Gastroesophageal sphincter (tissue), 4 donors: ENCODE data around the gene INAFM1. TPM values are rescaled to one million over a fixed set of nuclear protein-coding genes. Genes with fewer than 3 reads are reported as not detected.

Experiments
- ATAC-seq: fragments of 150-250 bp; one replicate; pipeline ENCODE4 v1.9.1; 2016; ENCODE audit warnings: mild to moderate bottlenecking, moderate library complexity
- H3K27ac ChIP-seq, 4 donors: fragments of 200-600 bp; sonication (generic) in 3 of 4; 1 replicate in 3 of 4; 2 replicates in 1 of 4; pipeline ENCODE4 v1.5.1; 2016 to 2019
- H3K27me3 ChIP-seq: fragments of 200-600 bp; sonication (generic); one replicate; pipeline ENCODE4 v1.5.1; 2019
- H3K36me3 ChIP-seq, 2 donors: fragments of 200-600 bp; sonication (generic); one replicate each; pipeline ENCODE4 v1.5.1; 2019; ENCODE audit warnings: control low read depth in 1 of 2
- H3K4me1 ChIP-seq, 3 donors: fragments of 200-600 bp; sonication (generic); 1 replicate in 2 of 3; 2 replicates in 1 of 3; pipeline ENCODE4 v1.5.1; 2016 to 2019; ENCODE audit warnings: control low read depth in 2 of 3
- H3K4me3 ChIP-seq, 2 donors: fragments of 200-600 bp; sonication (generic); one replicate each; pipeline ENCODE4 v1.5.1; 2019; ENCODE audit warnings: mild to moderate bottlenecking in 1 of 2, moderate library complexity in 1 of 2
- H3K9me3 ChIP-seq, 3 donors: fragments of 200-600 bp; sonication (generic); one replicate each; pipeline ENCODE4 v1.5.1; 2017 to 2019; ENCODE audit warnings: control low read depth in 2 of 3
- EP300 ChIP-seq: sonication (generic); formaldehyde crosslinking; IDR thresholded peaks from one replicate; pipeline ENCODE4 v1.6.1; 2017; ENCODE audit warnings: antibody characterized with exemption, mild to moderate bottlenecking
- POLR2A ChIP-seq, 2 donors: fragments of 450-650 bp; IDR thresholded peaks; one replicate each; pipeline ENCODE4 v1.6.1; 2017; ENCODE audit warnings: antibody characterized with exemption in 2 of 2, mild to moderate bottlenecking in 2 of 2, moderate library complexity in 1 of 2
- POLR2AphosphoS5 ChIP-seq: sonication (generic); formaldehyde crosslinking; IDR thresholded peaks from one replicate; pipeline ENCODE4 v1.6.1; 2017; ENCODE audit warnings: antibody characterized with exemption
- WGBS, 2 donors: methylation state at CpG; one replicate each; pipeline ENCODE4 v1.1.5; 2018; ENCODE audit warnings: low coverage in 1 of 2; 5-methylcytosine and 5-hydroxymethylcytosine counted together
- total RNA-seq, 4 donors: library from RNA; depleted of rRNA; stranded (reverse); fragments of >200 nt; gene quantifications; one replicate each; pipeline ENCODE4 v1.1.0, GENCODE V29; 2016
- TF ChIP-seq, protein P1 (sequence below), 4 experiments: fragments of 200-600 bp in 2 of 4; fragments of 450-650 bp in 2 of 4; sonication (generic) in 1 of 4; IDR thresholded peaks; one replicate each; pipeline ENCODE4 v1.5.1; 2017 to 2019; ENCODE audit warnings: antibody characterized with exemption in 4 of 4, mild to moderate bottlenecking in 2 of 4, moderate library complexity in 2 of 4

The INAFM1 gene
- total RNA-seq, 4 donors from 2014 or later, result 5.0 to 14.7 (median 11.7) TPM

DNA sequence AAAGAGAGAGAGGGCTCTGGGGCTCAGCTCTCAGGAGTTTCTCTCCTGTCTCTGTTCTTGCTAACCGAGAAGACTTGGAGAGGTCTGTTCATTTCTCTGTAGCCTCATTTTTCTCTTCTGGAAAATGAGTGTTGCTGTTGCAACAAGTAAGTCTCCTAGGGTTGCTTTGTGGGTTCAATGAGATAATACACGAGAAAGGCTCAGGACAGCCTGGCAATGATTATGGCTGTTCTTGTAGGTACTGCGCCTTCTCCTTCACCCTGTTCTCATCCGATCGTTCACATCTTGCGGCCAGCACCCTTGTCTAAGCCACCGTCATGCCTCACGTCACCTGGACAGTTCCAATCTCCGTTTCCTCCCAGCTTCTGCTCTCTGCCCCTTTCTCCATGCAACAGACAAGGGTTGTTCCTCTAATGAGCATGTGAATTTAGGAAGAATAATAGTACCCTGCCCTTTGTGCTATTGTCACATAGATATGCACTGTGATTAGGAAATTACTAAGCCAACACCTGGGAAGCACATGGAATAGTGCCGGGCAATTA, 39.1 kb downstream of the INAFM1 start:
- WGBS, 2 donors, result 71 to 89% methylated on average over 7 to 10 of the region's 10 CpGs
- Histone ChIP-seq H3K27ac (peak overlapping the region in 1 of 4 donors; percentile 47), H3K4me1 (peaks cover 0 to 3% (median 0%) of the 10 kb centered on the region in 3 donors), H3K36me3 (no peaks in the 10 kb centered on the region), H3K4me3 (no peak overlapping the region), H3K27me3 (peaks cover 61% of the 10 kb centered on the region), H3K9me3 (no peaks in the 10 kb centered on the region)
- TF ChIP-seq POLR2A (IDR thresholded peaks at IDR 0.05) (no peak), EP300 (no peak), POLR2AphosphoS5 (no peak)
- TF ChIP-seq, protein P1, sequence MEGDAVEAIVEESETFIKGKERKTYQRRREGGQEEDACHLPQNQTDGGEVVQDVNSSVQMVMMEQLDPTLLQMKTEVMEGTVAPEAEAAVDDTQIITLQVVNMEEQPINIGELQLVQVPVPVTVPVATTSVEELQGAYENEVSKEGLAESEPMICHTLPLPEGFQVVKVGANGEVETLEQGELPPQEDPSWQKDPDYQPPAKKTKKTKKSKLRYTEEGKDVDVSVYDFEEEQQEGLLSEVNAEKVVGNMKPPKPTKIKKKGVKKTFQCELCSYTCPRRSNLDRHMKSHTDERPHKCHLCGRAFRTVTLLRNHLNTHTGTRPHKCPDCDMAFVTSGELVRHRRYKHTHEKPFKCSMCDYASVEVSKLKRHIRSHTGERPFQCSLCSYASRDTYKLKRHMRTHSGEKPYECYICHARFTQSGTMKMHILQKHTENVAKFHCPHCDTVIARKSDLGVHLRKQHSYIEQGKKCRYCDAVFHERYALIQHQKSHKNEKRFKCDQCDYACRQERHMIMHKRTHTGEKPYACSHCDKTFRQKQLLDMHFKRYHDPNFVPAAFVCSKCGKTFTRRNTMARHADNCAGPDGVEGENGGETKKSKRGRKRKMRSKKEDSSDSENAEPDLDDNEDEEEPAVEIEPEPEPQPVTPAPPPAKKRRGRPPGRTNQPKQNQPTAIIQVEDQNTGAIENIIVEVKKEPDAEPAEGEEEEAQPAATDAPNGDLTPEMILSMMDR (IDR thresholded peaks at IDR 0.05), result no peak
- no peak for ATAC-seq

DNA sequence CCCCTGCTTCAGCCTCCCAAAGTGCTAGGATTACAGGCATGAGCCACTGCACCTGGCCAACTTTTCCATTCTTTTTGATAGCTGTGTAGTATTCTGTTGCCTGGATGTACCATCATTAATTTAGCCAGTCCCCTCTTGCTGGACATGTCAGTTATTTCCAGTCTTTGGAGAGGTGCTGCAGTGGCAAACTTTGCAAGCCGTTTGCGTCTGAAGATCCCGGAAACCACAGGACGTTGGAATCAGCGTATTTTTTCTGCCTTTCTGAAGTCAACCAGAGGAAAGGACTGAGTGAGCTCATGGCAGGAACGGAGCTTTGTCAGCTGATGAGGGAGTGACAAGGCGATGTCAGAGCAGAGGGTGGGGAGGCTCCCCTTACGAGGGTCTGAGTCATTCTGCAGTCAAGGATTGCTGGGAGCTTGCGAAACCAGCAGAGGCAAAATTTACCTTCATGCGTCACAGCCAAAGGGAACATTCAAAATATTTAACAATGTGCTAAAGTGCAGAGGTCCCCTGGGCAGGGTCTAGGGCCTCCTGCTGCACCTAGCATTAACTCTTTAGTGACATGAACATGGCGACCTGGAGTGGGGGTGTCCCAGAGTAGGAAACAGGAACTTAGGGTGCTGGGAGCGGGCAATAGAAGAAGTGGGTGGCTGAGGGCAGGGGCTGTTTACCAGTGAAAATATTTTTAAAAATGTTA, 40.6 kb downstream of the INAFM1 start:
- H3K27ac ChIP-seq, result peak overlapping the region in 1 of 4 donors; percentile 47
- peak; percentile 91 for ATAC-seq

DNA sequence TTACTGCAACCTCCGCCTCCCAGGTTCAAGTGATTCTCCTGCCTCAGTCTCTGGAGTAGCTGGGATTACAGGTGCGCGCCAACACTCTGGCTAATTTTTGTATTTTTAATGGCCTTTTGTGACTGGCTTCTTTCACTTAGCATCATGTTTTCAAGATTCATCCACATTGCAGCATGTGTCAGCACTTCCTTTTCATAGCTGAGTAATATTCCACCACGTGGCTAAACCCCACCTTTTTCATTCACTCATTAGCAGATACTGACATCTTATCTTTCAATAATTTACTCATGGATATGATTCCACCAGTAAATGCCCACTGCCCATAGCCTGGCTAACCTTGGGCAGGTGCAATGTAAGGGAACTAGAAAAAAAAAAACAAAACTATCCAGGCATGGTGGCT, 41.8 kb downstream of the INAFM1 start:
- WGBS, 2 donors, result 85 to 88% methylated on average over 3 to 4 of the region's 4 CpGs
- Histone ChIP-seq H3K36me3 (no peaks in the 10 kb centered on the region), H3K27me3 (peaks cover 69% of the 10 kb centered on the region), H3K4me3 (no peak overlapping the region), H3K4me1 (no peaks in the 10 kb centered on the region), H3K27ac (no peak overlapping the region), H3K9me3 (no peaks in the 10 kb centered on the region)
- TF ChIP-seq EP300, result no peak
- no peak for TF ChIP-seq POLR2A (IDR thresholded peaks at IDR 0.05)
- TF ChIP-seq, protein P1 (IDR thresholded peaks at IDR 0.05), result no peak
- ATAC-seq, result no peak

More for the DNA sequence above, 40.6 kb downstream of the INAFM1 start:
- Histone ChIP-seq H3K4me3 (no peak overlapping the region), H3K9me3 (no peaks in the 10 kb centered on the region), H3K4me1 (no peaks in the 10 kb centered on the region), H3K27me3 (peaks cover 71% of the 10 kb centered on the region), H3K36me3 (no peaks in the 10 kb centered on the region)
- peak; percentile 21 for TF ChIP-seq POLR2AphosphoS5
- TF ChIP-seq EP300, result no peak
- WGBS, 2 donors, result 39 to 42% methylated on average over 3 to 9 of the region's 12 CpGs

DNA sequence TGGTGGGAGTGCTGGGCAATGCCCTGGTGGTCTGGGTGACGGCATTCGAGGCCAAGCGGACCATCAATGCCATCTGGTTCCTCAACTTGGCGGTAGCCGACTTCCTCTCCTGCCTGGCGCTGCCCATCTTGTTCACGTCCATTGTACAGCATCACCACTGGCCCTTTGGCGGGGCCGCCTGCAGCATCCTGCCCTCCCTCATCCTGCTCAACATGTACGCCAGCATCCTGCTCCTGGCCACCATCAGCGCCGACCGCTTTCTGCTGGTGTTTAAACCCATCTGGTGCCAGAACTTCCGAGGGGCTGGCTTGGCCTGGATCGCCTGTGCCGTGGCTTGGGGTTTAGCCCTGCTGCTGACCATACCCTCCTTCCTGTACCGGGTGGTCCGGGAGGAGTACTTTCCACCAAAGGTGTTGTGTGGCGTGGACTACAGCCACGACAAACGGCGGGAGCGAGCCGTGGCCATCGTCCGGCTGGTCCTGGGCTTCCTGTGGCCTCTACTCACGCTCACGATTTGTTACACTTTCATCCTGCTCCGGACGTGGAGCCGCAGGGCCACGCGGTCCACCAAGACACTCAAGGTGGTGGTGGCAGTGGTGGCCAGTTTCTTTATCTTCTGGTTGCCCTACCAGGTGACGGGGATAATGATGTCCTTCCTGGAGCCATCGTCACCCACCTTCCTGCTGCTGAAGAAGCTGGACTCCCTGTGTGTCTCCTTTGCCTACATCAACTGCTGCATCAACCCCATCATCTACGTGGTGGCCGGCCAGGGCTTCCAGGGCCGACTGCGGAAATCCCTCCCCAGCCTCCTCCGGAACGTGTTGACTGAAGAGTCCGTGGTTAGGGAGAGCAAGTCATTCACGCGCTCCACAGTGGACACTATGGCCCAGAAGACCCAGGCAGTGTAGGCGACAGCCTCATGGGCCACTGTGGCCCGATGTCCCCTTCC, 45.5 kb downstream of the INAFM1 start:
- H3K4me1 ChIP-seq, result no peaks in the 10 kb centered on the region
- ATAC-seq, result no peak
- 91 to 100% methylated on average over 1 to 18 of the region's 46 CpGs for WGBS, 2 donors
- H3K9me3 ChIP-seq, result no peaks in the 10 kb centered on the region
- H3K27me3 ChIP-seq, result peaks cover 78% of the 10 kb centered on the region
- TF ChIP-seq POLR2A (IDR thresholded peaks at IDR 0.05), result no peak
- TF ChIP-seq POLR2AphosphoS5, result no peak
- TF ChIP-seq, protein P1 (IDR thresholded peaks at IDR 0.05), result no peak
- no peak for TF ChIP-seq EP300
- no peak overlapping the region for H3K4me3 ChIP-seq
- no peak overlapping the region for H3K27ac ChIP-seq
- no peaks in the 10 kb centered on the region for H3K36me3 ChIP-seq

DNA sequence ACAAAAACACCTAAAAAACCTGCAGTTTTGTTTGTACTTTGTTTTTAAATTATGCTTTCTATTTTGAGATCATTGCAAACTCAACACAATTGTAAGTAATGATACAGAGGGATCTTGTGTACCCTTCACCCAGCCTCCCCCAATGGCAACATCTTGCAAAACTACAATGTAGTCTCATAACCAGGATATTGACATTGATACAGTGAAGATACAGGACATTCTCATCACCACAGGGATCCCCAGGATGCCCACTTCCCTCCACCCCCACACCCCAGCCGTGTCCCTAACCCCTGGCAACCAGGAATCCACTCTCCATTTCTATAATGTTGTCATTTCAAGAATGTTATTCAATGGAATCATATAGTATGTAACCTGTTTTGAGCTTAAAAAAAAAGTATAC, 46.9 kb downstream of the INAFM1 start:
- Histone ChIP-seq H3K27ac (no peak overlapping the region), H3K27me3 (peaks cover 69% of the 10 kb centered on the region), H3K9me3 (no peaks in the 10 kb centered on the region), H3K36me3 (no peaks in the 10 kb centered on the region), H3K4me1 (no peaks in the 10 kb centered on the region), H3K4me3 (no peak overlapping the region)
- 85% methylated on average over 1 of the region's 1 CpG; no CpG with 5 or more reads in 1 of the 2 donors for WGBS, 2 donors
- TF ChIP-seq POLR2A (IDR thresholded peaks at IDR 0.05) (no peak), EP300 (no peak), POLR2AphosphoS5 (no peak)
- TF ChIP-seq, protein P1 (IDR thresholded peaks at IDR 0.05), result no peak
- no peak for ATAC-seq
